ENCODE measurements around the gene SEL1L2.

Gene SEL1L2, protein sequence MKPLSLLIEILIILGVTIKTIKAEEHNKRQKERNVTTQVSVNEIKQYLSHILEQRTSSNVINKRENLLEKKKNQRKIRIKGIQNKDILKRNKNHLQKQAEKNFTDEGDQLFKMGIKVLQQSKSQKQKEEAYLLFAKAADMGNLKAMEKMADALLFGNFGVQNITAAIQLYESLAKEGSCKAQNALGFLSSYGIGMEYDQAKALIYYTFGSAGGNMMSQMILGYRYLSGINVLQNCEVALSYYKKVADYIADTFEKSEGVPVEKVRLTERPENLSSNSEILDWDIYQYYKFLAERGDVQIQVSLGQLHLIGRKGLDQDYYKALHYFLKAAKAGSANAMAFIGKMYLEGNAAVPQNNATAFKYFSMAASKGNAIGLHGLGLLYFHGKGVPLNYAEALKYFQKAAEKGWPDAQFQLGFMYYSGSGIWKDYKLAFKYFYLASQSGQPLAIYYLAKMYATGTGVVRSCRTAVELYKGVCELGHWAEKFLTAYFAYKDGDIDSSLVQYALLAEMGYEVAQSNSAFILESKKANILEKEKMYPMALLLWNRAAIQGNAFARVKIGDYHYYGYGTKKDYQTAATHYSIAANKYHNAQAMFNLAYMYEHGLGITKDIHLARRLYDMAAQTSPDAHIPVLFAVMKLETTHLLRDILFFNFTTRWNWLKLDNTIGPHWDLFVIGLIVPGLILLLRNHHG

DNA sequence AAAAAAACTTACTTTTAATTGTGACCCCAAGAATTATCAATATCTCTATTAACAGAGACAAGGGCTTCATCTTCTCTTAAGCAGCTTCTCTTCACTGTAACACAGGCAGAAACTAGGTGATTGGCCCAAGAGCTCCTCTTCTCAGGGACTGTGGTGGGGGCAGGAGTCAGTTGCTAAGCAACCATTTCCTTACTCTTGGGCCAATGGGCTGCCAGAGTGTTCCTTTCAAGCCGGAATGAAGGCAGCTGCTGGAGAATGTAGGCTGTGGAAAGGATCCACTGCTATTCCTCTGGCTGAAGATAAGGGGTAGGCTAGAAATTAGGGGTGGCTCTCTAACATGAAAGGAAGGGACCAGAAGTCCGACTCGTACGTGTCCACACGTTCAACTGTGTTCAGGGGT, at the start of gene SEL1L2:
Gene SEL1L2 (minus strand): TSS at position 150 of the 400 bp plus-strand sequence. CDS start 80 bp downstream, at position 70.
- no peak for DNase-seq (ENCODE audit: extremely low read depth, low read depth)
- no peak within 1 kb of the TSS for H3K4me3 ChIP-seq (replicated peaks; ENCODE audit: low read depth, low read length)
- TF ChIP-seq, protein P1, sequence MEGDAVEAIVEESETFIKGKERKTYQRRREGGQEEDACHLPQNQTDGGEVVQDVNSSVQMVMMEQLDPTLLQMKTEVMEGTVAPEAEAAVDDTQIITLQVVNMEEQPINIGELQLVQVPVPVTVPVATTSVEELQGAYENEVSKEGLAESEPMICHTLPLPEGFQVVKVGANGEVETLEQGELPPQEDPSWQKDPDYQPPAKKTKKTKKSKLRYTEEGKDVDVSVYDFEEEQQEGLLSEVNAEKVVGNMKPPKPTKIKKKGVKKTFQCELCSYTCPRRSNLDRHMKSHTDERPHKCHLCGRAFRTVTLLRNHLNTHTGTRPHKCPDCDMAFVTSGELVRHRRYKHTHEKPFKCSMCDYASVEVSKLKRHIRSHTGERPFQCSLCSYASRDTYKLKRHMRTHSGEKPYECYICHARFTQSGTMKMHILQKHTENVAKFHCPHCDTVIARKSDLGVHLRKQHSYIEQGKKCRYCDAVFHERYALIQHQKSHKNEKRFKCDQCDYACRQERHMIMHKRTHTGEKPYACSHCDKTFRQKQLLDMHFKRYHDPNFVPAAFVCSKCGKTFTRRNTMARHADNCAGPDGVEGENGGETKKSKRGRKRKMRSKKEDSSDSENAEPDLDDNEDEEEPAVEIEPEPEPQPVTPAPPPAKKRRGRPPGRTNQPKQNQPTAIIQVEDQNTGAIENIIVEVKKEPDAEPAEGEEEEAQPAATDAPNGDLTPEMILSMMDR (IDR thresholded peaks at IDR 0.05; ENCODE audit: low read depth, low read length, missing control alignments): no peak

DNA sequence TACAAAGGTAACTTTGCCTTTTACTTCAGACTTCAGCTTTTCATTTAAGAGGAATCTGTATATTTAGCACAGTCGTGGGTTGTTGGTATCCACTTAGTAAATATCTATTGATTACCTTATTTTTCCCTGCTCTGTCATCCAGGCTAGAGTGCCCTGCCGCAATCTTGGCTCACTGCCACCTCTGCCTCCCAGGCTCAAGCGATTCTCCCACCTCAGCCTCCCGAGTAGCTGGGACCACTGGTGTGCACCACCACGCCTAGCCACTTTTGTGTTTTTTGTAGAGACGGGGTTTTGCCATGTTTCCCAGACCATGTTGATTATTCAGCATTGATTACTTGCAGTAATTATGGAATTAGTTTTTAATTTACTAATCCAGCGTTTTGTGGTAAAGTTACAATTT, 46.2 kb upstream of the SEL1L2 start:
- no peak for DNase-seq (ENCODE audit: extremely low read depth, low read depth)
- H3K4me3 ChIP-seq (replicated peaks; ENCODE audit: low read depth, low read length): no peak overlapping the region
- TF ChIP-seq, protein P1 (IDR thresholded peaks at IDR 0.05; ENCODE audit: low read depth, low read length, missing control alignments): no peak

DNA sequence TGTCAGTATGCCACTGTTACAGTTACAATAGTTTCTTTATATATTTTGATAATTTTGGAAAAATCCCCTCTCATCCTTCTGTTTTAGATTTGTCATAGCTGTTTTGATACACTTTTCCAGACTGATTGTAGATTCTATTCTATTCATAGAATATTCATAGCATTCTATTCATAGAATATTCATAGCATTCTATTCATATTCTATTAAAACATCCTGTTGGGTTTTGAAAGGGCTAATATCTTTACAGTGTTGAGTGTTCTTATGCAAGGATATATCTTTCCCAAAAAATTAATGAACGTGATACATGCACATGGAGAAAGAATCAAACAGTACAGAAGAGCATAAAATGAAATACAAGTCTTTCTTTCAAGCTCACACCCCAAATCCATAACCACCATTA, 42.9 kb upstream of the SEL1L2 start:
- no peak overlapping the region for H3K4me3 ChIP-seq (replicated peaks; ENCODE audit: low read depth, low read length)
- DNase-seq (ENCODE audit: extremely low read depth, low read depth): no peak
- TF ChIP-seq, protein P1 (IDR thresholded peaks at IDR 0.05; ENCODE audit: low read depth, low read length, missing control alignments): no peak

GRCh38 chr20:14030991-14031390, 40.6 kb upstream of the SEL1L2 start:
- no peak overlapping the region for H3K4me3 ChIP-seq (replicated peaks; ENCODE audit: low read depth, low read length)
- TF ChIP-seq, protein P1 (IDR thresholded peaks at IDR 0.05; ENCODE audit: low read depth, low read length, missing control alignments): no peak
- no peak for DNase-seq (ENCODE audit: extremely low read depth, low read depth)

DNA sequence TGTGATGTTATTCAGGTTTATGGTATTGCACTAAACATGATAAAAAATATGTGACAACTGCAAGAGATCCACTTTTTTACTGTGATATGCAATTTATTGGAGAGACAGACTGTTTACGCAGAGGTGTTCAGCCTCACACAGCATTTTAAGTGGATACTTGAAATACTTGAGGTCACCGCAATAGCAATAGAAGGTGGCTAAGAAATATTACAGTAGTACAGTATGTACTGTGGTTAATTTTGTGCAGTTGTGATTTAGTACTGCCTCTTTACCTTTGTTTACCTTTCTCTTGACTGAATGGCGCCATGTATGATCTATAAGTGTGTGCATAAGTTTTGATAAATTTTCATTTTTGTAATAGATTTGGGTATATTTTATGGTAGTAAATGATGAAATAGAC, 22.3 kb upstream of the SEL1L2 start:
- no peak overlapping the region for H3K4me3 ChIP-seq (replicated peaks; ENCODE audit: low read depth, low read length)
- DNase-seq (ENCODE audit: extremely low read depth, low read depth): no peak
- TF ChIP-seq, protein P1 (IDR thresholded peaks at IDR 0.05; ENCODE audit: low read depth, low read length, missing control alignments): no peak

DNA sequence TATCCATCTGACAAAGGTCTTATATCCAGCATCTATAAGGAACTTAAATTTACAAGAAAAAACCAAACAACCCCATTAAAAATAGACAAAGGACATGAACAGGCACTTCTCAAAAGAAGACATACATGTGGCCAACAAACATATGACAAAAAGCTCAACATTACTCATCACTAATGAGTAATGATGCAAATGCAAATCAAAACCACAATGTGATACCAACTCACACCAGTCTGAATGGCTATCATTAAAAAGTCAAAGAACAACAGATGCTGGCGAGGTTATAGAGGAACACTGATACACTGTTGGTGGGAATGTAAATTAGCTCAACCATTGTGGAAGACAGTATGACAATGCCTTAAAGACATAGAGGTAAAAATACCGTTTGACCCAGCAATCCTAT, 18.8 kb upstream of the SEL1L2 start:
- H3K4me3 ChIP-seq (replicated peaks; ENCODE audit: low read depth, low read length): no peak overlapping the region
- TF ChIP-seq, protein P1 (IDR thresholded peaks at IDR 0.05; ENCODE audit: low read depth, low read length, missing control alignments): no peak
- DNase-seq (ENCODE audit: extremely low read depth, low read depth): no peak

All from HFF-Myc (cell line).